Natural killer cell (primary cell): Measurements from ENCODE around the gene MIEN1. TPM values are rescaled to one million over a fixed set of nuclear protein-coding genes. Genes with fewer than 3 reads are reported as not detected.

ENCODE experiments used
- ATAC-seq, 3 donors: fragments of 150-1000 bp in 2 of 3; fragments of 200-7000 bp in 1 of 3; cut with Tn5 transposase; 1 replicate in 1 of 3; 2 replicates in 2 of 3; pipeline ENCODE4 v1.10.0; 2021; ENCODE audit warnings: mild to moderate bottlenecking in 2 of 3, moderate library complexity in 2 of 3
- DNase-seq, 2 donors: peaks; one replicate each; pipeline versions ENCODE4 v3.0.0 to v3.0.0-alpha.2; 2013 to 2021; ENCODE audit warnings: mixed read lengths in 1 of 2
- H3K27ac ChIP-seq: one replicate; pipeline ENCODE4 v1.5.1; 2013; ENCODE audit warnings: mild to moderate bottlenecking, low read length
- H3K27me3 ChIP-seq: one replicate; pipeline ENCODE4 v1.6.1; 2013; ENCODE audit warnings: low read length; ENCODE audit not compliant: control insufficient read depth, insufficient read depth
- H3K36me3 ChIP-seq: one replicate; pipeline ENCODE4 v1.6.1; 2013; ENCODE audit warnings: low read length; ENCODE audit not compliant: control insufficient read depth, insufficient read depth
- H3K4me1 ChIP-seq: one replicate; pipeline ENCODE4 v1.6.1; 2013; ENCODE audit warnings: low read length; ENCODE audit not compliant: control insufficient read depth, insufficient read depth
- H3K4me3 ChIP-seq: one replicate; pipeline ENCODE4 v1.5.1; 2013; ENCODE audit warnings: low read length
- H3K9me3 ChIP-seq: one replicate; pipeline ENCODE4 v1.6.1; 2013; ENCODE audit warnings: low read length; ENCODE audit not compliant: control insufficient read depth, insufficient read depth
- H3K27ac Mint-ChIP-seq, 2 donors: one replicate each; pipeline ENCODE4 v1.8.0; 2022; ENCODE audit warnings: mild to moderate bottlenecking in 2 of 2, mixed read lengths in 2 of 2, moderate library complexity in 1 of 2
- H3K27me3 Mint-ChIP-seq, 2 donors: one replicate each; pipeline ENCODE4 v1.8.0; 2022; ENCODE audit warnings: low read depth in 2 of 2, mixed read lengths in 2 of 2
- H3K36me3 Mint-ChIP-seq: one replicate; pipeline ENCODE4 v1.8.0; 2022; ENCODE audit warnings: mixed read lengths
- H3K4me1 Mint-ChIP-seq, 2 donors: one replicate each; pipeline ENCODE4 v1.8.0; 2022; ENCODE audit warnings: mixed read lengths in 2 of 2
- H3K4me3 Mint-ChIP-seq: one replicate; pipeline ENCODE4 v1.8.0; 2022; ENCODE audit warnings: mild to moderate bottlenecking, moderate library complexity, mixed read lengths
- H3K9me3 Mint-ChIP-seq, 2 donors: one replicate each; pipeline ENCODE4 v1.8.0; 2022; ENCODE audit warnings: mixed read lengths in 2 of 2
- WGBS: methylation state at CpG from one replicate; pipeline ENCODE4 v1.1.7; 2013; ENCODE audit warnings: missing lambda C conversion rate; ENCODE audit not compliant: insufficient coverage; 5-methylcytosine and 5-hydroxymethylcytosine counted together
- intact Hi-C: fragments of 100-400 bp; cut with micrococcal nuclease; formaldehyde crosslinking; loops from one replicate; pipeline ENCODE4 v1.14.2; 2022
- total RNA-seq, 4 donors: library from RNA; stranded (reverse); fragments of 120-200 nt in 1 of 4; gene quantifications; one replicate each; pipeline versions ENCODE4 v1.2.3 to v1.2.4, GENCODE V29; 2013 to 2022
- TF ChIP-seq, protein P1 (sequence below): fragments of 200-600 bp; IDR thresholded peaks from one replicate; pipeline ENCODE4 v1.8.0; 2022; ENCODE audit warnings: antibody characterized with exemption

The MIEN1 gene
- total RNA-seq, 3 donors from 2014 or later (not counting 1 experiment from before 2014, with no cell fraction given), result 48.8 to 55.2 (median 51.6) TPM

DNA sequence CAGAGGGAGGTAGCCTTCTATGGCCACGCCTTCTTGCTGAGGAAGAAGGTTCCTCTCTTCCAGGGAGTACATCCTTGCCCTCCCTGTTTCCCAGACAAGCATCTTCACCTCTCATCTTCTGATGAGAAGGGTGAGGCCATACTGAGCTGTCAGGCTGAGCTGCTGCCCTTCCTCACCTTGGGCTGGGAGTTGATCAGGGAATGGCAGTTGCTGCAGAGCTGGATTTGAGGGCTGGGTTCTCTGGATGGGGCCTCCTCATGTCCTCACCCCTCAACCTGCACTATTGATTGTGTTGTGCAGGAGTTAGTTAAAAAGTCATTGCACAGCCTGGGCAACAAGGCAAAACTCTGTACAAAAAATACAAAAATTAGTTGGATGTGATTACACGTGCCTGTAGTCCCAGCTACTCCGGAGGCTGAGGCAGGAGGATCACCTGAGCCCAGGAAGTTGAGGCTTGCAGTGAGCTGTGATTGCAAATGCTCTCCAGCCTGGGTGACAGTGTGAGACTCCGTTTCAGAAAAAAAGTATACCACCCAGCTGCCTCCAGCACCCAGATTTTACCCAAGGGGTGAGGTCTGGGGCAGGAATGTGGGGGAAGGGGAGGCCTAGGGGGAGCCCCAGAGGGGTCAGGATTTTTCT, 28.4 kb downstream of the MIEN1 start:
- peak overlapping the region in 1 of 2 donors; percentile 75 for H3K27ac Mint-ChIP-seq

DNA sequence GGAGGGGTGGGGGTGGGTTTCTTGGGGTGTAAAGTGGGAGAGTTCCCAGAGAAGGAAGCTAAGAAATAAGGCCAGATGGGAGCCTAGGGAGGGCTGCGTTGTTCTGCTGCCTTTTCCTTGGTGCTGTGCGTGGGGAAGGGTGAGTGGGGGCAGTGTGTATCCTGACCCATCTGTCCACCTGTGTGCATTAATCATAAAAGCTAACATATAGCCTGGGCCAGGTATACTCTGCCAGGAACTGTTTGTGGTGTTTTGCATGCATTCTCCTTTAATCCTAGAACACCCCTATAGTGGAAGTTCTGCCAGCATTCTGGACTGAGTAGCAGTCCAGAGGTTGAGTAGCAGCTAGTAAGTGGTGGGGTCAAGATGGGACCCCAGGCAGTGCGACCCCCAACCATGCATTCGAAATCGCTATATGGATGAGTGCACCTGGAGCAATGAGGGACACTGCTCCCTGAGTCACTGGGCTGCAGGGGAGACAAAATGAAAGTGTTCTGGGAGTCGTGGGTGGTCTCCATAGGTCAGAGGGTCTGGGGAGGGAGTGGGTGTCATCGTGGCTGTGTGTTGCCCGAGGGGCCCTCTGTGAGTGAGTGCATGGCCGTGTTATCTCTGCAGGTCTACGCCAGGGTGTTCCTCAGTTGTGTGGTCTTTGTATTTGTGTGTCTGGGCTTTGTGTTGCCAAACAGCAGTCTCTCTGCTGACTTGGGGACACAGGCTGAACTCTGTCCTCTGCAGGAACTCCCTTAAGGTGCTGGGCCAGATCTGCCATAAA, 29.1 kb downstream of the MIEN1 start:
- DNase-seq (no peak), ATAC-seq (no peak)
- peaks cover 27% of the 10 kb centered on the region for H3K4me1 ChIP-seq
- peaks cover 12% of the 10 kb centered on the region for H3K27me3 ChIP-seq
- Mint-ChIP-seq H3K27ac (peak overlapping the region in 1 of 2 donors; percentile 13), H3K4me1 (peaks cover 22 to 50% of the 10 kb centered on the region in 2 donors), H3K9me3 (no peaks in the 10 kb centered on the region), H3K36me3 (no peaks in the 10 kb centered on the region), H3K27me3 (peaks cover 13 to 24% of the 10 kb centered on the region in 2 donors), H3K4me3 (peak overlapping the region; percentile 69)
- no peak overlapping the region for H3K27ac ChIP-seq
- no peaks in the 10 kb centered on the region for H3K9me3 ChIP-seq
- no peak overlapping the region for H3K4me3 ChIP-seq
- TF ChIP-seq, protein P1, sequence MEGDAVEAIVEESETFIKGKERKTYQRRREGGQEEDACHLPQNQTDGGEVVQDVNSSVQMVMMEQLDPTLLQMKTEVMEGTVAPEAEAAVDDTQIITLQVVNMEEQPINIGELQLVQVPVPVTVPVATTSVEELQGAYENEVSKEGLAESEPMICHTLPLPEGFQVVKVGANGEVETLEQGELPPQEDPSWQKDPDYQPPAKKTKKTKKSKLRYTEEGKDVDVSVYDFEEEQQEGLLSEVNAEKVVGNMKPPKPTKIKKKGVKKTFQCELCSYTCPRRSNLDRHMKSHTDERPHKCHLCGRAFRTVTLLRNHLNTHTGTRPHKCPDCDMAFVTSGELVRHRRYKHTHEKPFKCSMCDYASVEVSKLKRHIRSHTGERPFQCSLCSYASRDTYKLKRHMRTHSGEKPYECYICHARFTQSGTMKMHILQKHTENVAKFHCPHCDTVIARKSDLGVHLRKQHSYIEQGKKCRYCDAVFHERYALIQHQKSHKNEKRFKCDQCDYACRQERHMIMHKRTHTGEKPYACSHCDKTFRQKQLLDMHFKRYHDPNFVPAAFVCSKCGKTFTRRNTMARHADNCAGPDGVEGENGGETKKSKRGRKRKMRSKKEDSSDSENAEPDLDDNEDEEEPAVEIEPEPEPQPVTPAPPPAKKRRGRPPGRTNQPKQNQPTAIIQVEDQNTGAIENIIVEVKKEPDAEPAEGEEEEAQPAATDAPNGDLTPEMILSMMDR, result no peak
- no peaks in the 10 kb centered on the region for H3K36me3 ChIP-seq
- intact Hi-C loops, result no loop called here
- WGBS, result 77% methylated on average over 10 of the region's 10 CpGs

More for the DNA sequence above, 28.4 kb downstream of the MIEN1 start:
- DNase-seq (no peak), ATAC-seq (no peak)
- TF ChIP-seq, protein P1, result no peak
- 89% methylated on average over 4 of the region's 4 CpGs for WGBS
- intact Hi-C loops, result no loop called here
- Histone ChIP-seq H3K4me3 (no peak overlapping the region), H3K36me3 (no peaks in the 10 kb centered on the region), H3K27me3 (peaks cover 12% of the 10 kb centered on the region), H3K9me3 (no peaks in the 10 kb centered on the region), H3K4me1 (peaks cover 35% of the 10 kb centered on the region), H3K27ac (no peak overlapping the region)
- H3K4me1 Mint-ChIP-seq, result peaks cover 27 to 57% of the 10 kb centered on the region in 2 donors
- H3K36me3 Mint-ChIP-seq, result no peaks in the 10 kb centered on the region
- H3K9me3 Mint-ChIP-seq, result no peaks in the 10 kb centered on the region
- H3K27me3 Mint-ChIP-seq, result peaks cover 13 to 24% of the 10 kb centered on the region in 2 donors
- no peak overlapping the region for H3K4me3 Mint-ChIP-seq

DNA sequence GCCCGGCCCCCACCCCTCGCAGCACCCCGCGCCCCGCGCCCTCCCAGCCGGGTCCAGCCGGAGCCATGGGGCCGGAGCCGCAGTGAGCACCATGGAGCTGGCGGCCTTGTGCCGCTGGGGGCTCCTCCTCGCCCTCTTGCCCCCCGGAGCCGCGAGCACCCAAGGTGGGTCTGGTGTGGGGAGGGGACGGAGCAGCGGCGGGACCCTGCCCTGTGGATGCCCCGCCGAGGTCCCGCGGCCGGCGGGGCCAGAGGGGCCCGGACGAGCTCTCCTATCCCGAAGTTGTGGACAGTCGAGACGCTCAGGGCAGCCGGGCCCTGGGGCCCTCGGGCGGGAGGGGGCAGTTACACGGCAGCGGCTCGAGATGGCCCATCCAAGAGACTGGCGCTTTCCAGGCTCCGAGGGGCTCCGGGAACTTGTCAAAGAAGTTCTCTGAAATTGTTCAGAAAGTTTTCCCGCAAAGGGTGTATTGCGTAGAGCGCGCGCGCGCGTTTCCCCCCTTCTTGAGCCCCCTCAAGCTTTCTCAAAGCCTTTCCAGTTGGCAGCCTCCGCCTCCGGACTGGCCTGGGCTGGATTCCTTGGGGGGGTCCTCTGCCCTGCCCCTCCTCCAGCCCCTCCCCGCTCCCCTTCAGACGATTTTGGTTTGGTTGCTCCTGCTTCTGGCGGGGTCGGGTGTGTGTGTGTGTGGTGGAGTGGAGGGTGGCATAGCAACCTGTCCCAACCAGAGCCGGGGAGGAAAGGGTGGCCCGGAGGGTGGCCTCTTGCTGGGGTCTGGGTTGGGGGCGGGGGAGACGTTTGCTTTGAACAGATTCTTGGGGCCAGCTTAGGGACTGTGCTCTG, 30.0 kb downstream of the MIEN1 start:
- intact Hi-C loops, result no loop called here
- peaks cover 24% of the 10 kb centered on the region for H3K4me1 ChIP-seq
- H3K36me3 ChIP-seq, result no peaks in the 10 kb centered on the region
- peak in 2 of 3 donors; percentile 10 to 27 for ATAC-seq
- H3K4me3 ChIP-seq, result no peak overlapping the region
- H3K9me3 Mint-ChIP-seq, result no peaks in the 10 kb centered on the region
- H3K36me3 Mint-ChIP-seq, result no peaks in the 10 kb centered on the region
- H3K4me1 Mint-ChIP-seq, result peaks cover 22 to 49% of the 10 kb centered on the region in 2 donors
- H3K9me3 ChIP-seq, result no peaks in the 10 kb centered on the region
- peak overlapping the region; percentile 69 for H3K4me3 Mint-ChIP-seq
- peaks cover 12% of the 10 kb centered on the region for H3K27me3 ChIP-seq
- 8% methylated on average over 57 of the region's 57 CpGs for WGBS
- no peak for DNase-seq
- H3K27ac Mint-ChIP-seq, result peak overlapping the region in 1 of 2 donors; percentile 63
- peaks cover 13 to 24% of the 10 kb centered on the region in 2 donors for H3K27me3 Mint-ChIP-seq
- H3K27ac ChIP-seq, result no peak overlapping the region
- TF ChIP-seq, protein P1, result no peak
